C4-2B (cell line): ENCODE results near the gene PSD4.

Experiments used
- H3K27ac ChIP-seq: fragments of 450-650 bp; 2 replicates; pipeline ENCODE4 v1.5.1; 2017
- CTCF ChIP-seq: fragments of 450-650 bp; conservative IDR thresholded peaks from 2 replicates; pipeline ENCODE4 v1.5.1; 2017; ENCODE audit warnings: mild to moderate bottlenecking
- ZFX ChIP-seq: fragments of 450-650 bp; IDR thresholded peaks from 2 replicates; pipeline ENCODE4 v1.6.1; 2017

PSD4 gene

GRCh38 chr2:113215056-113215455 lies 41.3 kb downstream of the PSD4 start:
- no peak for TF ChIP-seq ZFX
- no peak for TF ChIP-seq CTCF
- H3K27ac ChIP-seq = no peak overlapping the region

- H3K27ac ChIP-seq = no peak overlapping the region
- TF ChIP-seq ZFX (no peak), CTCF (no peak)
These were observed 42.5 kb downstream of the PSD4 start for GRCh38 chr2:113216321-113216720.

- no peak for TF ChIP-seq ZFX
- no peak for TF ChIP-seq CTCF
- H3K27ac ChIP-seq = no peak overlapping the region
These were observed 43.2 kb downstream of the PSD4 start for GRCh38 chr2:113216891-113217454.

- TF ChIP-seq CTCF = no peak
- TF ChIP-seq ZFX = no peak
- H3K27ac ChIP-seq = no peak overlapping the region
These were observed 43.9 kb downstream of the PSD4 start for GRCh38 chr2:113217455-113218282.

- H3K27ac ChIP-seq = no peak overlapping the region
- TF ChIP-seq ZFX (no peak), CTCF (no peak)
These were observed 44.7 kb downstream of the PSD4 start for GRCh38 chr2:113218283-113219091.

- H3K27ac ChIP-seq = no peak overlapping the region; the same call in 1 of the 2 replicates
These were observed 45.3 kb downstream of the PSD4 start for GRCh38 chr2:113219092-113219441.

More at GRCh38 chr2:113219092-113219441, 45.3 kb downstream of the PSD4 start:
- TF ChIP-seq CTCF (no peak), ZFX (no peak)
